Left kidney (tissue), 2 donors: ENCODE results near the gene GRIA2. TPM values are rescaled to one million over a fixed set of nuclear protein-coding genes. Genes with fewer than 3 reads are reported as not detected.

Source experiments
- DNase-seq: peaks from one replicate; pipeline ENCODE4 v3.0.0-alpha.2; 2013
- polyA plus RNA-seq: library from polyadenylated mRNA; unstranded; fragments of 120-200 nt; gene quantifications from one replicate; pipeline ENCODE4 v1.2.1, GENCODE V29; 2013; ENCODE audit not compliant: insufficient read length

The GRIA2 gene
- polyA plus RNA-seq, 1 donor: 2.4 TPM

DNA sequence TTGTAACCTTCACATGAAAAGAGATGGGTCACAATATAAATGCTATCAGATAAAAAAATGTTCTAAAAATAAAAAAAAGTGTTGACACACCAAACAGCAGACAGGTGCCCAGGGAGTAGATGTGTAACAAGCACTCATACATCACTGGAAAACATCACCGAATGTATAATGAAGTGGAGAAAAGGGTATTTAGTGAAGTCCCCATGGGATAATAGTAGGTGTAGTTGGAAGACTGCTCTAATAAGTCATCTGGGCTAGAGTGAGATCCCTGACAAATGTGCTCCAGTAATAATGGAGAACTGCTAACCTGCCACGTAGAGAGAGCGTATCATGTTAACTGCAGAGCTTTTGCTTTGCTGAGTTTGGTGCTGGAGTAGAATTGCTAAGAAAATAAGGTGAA is 152.0 kb downstream of the GRIA2 start:
- DNase-seq: no peak

DNA sequence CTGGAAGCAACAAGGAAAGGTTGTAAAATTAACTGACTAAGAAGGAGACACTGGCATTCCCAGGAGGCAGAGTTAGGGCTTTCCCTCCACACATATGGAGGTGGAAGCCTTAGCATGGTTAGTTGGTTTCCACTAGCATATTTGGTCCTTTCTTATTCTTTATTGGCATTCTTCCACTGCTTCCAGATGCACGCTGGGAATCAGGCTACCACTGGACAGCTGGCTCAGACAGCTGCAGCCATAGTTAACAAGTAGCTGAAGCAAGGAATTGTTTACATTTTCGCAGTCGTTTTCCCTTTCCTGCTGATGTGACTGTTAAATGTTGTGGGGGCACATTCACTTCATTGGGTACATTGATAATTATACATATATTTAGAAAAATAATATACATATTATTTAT is 169.2 kb downstream of the GRIA2 start:
- no peak for DNase-seq

DNA sequence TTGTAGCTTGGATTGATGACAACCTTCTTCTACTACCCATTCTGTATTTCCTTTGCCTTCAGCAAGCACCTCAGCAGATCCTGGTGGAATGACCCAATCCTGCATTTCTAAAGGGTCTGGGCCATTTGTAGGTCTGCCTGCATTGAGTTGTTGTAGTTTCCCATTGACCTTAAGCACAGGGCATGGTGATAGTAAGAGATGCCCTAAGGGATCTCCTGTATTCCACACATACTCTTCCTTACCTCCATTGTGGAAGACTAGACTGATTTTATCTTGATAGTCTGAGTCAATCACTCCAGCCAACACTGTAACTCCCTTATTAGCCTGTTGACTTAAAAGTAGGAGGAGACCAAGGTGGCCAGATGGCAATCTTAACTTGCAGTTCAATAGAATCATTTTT is 184.5 kb downstream of the GRIA2 start:
- DNase-seq: no peak

Other genes starting within 250 kb of the GRIA2 start
- gene PDGFC, start 248.9 kb upstream of the GRIA2 start, polyA plus RNA-seq: 82.7 TPM
- 16.5 TPM for gene GLRB, start 144.6 kb upstream of the GRIA2 start, polyA plus RNA-seq